AG10803 (cell line): ENCODE data around the gene OR52D1.

Source experiments
- DNase-seq: peaks from one replicate; pipeline ENCODE4 v3.0.0; 2010; ENCODE audit warnings: low read depth
- H3K4me3 ChIP-seq: 2 replicates; pipeline ENCODE4 v1.5.1; 2011; ENCODE audit warnings: mild to moderate bottlenecking, low read length, control low read depth
- CTCF ChIP-seq: conservative IDR thresholded peaks from 2 replicates; pipeline ENCODE4 v1.5.1; 2011; ENCODE audit warnings: mild to moderate bottlenecking, low read length, control low read depth, inconsistent platforms

Gene OR52D1

GRCh38 chr11:5531053-5531831, 42.8 kb downstream of the OR52D1 start:
- TF ChIP-seq CTCF = no peak
- no peak overlapping the region for H3K4me3 ChIP-seq
- no peak for DNase-seq

GRCh38 chr11:5534046-5534445, 45.6 kb downstream of the OR52D1 start:
- DNase-seq = no peak
- H3K4me3 ChIP-seq = no peak overlapping the region
- no peak for TF ChIP-seq CTCF

GRCh38 chr11:5536482-5536881, 48.0 kb downstream of the OR52D1 start:
- H3K4me3 ChIP-seq = no peak overlapping the region
- no peak for TF ChIP-seq CTCF

More at GRCh38 chr11:5536482-5536881, 48.0 kb downstream of the OR52D1 start:
- no peak for DNase-seq
